Testis (tissue), 2 donors: Measurements from ENCODE around the gene ASB6.

Experiments used
- CTCF ChIP-seq, 3 experiments: fragments of 450-650 bp in 2 of 3; fragments of 200-600 bp in 1 of 3; sonication (generic) in 1 of 3; IDR thresholded peaks; one replicate each; pipeline ENCODE4 v1.5.1; 2016 to 2019; ENCODE audit warnings: antibody characterized with exemption in 3 of 3, mild to moderate bottlenecking in 2 of 3, moderate library complexity in 1 of 3
- POLR2A ChIP-seq: fragments of 450-650 bp; IDR thresholded peaks from one replicate; pipeline ENCODE4 v1.6.1; 2017; ENCODE audit warnings: antibody characterized with exemption, mild to moderate bottlenecking, moderate library complexity

DNA sequence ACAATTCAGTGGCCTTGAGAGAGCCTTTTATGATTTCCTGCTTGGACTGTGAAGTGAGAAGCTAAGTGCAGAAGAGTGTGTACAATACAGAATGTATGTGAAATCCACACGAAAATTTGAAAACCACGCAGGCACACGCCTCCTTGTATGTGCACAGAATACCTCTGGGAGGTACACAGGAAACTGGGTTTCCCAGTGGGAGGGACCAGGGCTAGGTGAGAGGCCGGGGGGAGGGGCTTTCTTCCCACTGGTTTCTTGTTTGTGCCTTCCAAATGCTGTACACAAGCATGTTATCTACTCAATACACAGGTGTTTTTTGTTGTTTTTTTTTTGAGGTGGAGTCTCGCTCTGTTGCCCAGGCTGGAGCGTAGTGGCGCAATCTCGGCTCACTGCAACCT is 37.2 kb downstream of the ASB6 start:
- no peak for TF ChIP-seq POLR2A
- TF ChIP-seq CTCF (IDR thresholded peaks at IDR 0.05), result no peak
